HCT116 (cell line): ENCODE data around the gene C1orf35.

Experiments
- CTCF ChIP-seq, 3 experiments: fragments of 200-600 bp in 1 of 3; sonication (generic) in 1 of 3; IDR thresholded peaks in 2 of 3; conservative IDR thresholded peaks in 1 of 3; 2 replicates each; pipeline ENCODE4 v1.5.1; 2012 to 2017; ENCODE audit warnings: low read depth in 2 of 3, low read length in 2 of 3, antibody characterized with exemption in 1 of 3, borderline replicate concordance in 1 of 3, control low read depth in 1 of 3, mild to moderate bottlenecking in 1 of 3, mixed read lengths in 1 of 3, mixed run types in 1 of 3, moderate library complexity in 1 of 3; ENCODE audit not compliant: insufficient read depth in 1 of 3
- MAX ChIP-seq: IDR thresholded peaks from 2 replicates; pipeline ENCODE4 v1.6.1; 2012
- YY1 ChIP-seq: IDR thresholded peaks from 2 replicates; pipeline ENCODE4 v1.6.1; 2011; ENCODE audit warnings: low read length, low read depth, moderate library complexity, mild to moderate bottlenecking; ENCODE audit not compliant: insufficient replicate concordance; ENCODE audit errors: extremely low read depth

- TF ChIP-seq YY1, result no peak
- no peak for TF ChIP-seq CTCF (IDR thresholded peaks at IDR 0.05 in 2 of 3, conservative IDR thresholded peaks at IDR 0.05 in 1 of 3; ENCODE audit: borderline replicate concordance in 1 of 3, insufficient read depth in 1 of 3, low read depth in 2 of 3, low read length in 2 of 3)
- TF ChIP-seq MAX, result no peak
Observed at GRCh38 chr1:228096416-228097332, 6.5 kb downstream of the C1orf35 start.
